ENCODE measurements around the gene TRIM26.

The TRIM26 gene

DNA sequence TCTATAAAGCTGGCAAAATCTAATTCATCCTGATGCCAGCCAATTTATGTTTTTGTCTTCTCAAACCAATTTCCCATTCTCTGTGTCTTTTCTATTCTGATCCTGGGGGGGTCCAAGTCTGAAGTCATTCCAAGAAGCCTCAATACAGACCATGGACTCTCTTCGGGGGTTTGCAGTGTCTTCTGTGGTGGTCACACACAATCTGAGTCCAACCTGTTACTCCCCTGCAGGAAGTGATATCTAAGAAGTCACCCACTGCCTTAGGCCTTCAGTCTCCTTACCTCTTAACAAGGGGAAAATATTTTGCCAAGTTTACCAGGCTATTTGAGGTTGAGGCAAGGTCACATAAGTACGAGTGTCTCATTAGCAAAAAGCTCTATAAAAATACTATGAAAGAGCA is 1.9 kb downstream of the TRIM26 start:
- DNase-seq (ENCODE audit: low read depth): no peak

DNA sequence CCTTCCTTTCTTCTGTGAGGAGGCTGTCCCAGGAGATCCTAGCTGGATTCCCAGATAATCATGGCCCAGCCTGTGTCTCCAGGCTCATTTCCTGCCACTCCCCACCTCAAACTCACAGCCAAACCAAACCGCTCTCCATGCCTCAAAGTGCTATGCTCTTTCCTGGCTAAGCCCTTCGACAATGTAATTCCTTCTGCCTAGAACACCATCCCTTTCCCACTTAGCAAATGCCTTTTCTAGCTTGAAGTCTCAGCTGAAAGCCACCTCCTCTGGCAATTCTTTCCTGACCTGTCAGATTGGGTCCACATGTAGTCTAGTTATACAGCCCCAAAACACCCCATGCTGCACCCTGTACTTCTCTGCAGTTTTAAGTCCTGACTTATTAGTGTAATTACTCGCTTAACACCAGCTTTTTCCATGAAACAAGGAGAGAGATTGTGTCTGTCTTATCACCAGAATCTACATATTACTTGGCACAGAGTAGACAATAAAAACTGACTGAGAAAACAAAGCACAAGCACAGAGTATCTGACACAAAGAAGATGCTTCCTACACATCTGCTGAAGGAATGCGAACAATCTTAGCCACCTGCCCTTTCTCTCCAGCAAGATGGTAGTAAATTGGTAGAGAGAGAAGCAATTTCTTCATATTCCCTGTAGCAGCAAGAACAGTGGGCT is 5.4 kb downstream of the TRIM26 start:
- DNase-seq (ENCODE audit: low read depth): no peak

DNA sequence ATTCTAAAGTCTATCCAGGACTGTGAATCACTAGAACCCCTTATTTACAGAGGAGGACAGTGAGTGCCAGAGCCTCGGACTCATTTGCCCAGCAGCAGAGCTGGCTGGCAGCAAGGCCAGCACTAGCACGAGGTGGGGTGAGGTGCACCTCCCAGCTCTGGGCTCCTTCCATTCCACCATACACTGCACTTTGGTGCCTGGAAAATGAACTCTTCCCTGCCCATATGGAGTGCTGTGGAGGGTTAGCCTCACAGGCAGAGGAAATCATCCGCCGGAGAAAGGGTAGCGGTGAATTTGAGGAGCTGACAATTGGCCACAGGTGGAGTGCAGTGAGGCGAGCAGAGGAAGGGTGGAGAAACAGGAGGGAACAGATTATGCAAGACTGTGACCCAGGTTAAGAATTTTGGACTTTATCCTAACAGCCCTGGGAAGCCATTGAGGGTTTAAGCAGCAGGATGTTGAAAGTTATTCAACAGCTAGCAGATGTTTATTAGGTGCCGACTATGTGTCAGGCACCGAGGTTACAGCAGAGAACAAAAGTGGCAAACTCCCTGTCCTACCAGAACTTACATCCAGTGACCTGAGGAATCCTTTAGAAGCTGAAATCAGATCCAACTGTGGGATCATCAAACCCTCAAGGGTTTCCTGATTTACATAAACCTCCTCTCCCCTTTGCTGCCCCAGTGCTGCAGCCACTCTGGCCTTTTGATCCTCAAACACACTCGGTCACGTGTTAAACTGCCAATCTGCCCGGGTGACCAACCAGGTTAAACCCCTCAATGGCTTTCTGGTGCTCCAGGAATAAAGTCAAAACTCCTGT is 6.2 kb downstream of the TRIM26 start:
- no peak for DNase-seq (ENCODE audit: low read depth)

DNA sequence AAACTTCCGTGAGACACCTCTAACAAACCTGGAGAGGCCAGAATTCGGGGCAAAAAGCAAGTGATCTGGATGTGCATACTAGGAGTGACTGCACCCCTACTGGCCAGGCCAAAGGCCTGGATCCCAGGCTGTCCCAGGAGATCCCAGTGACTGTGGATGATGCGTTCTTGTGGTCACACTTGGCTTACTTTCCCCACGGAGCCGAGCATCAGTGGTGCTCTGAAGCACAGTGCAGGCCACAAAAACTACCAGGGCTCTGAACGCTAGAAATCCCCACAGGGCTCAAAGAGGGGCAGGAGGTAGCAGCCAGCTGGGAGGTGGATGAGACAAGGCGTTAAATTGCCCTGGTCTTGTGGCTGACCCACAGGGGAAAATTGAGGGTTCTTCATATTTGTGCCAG is 7.1 kb downstream of the TRIM26 start:
- DNase-seq (ENCODE audit: low read depth): no peak

DNA sequence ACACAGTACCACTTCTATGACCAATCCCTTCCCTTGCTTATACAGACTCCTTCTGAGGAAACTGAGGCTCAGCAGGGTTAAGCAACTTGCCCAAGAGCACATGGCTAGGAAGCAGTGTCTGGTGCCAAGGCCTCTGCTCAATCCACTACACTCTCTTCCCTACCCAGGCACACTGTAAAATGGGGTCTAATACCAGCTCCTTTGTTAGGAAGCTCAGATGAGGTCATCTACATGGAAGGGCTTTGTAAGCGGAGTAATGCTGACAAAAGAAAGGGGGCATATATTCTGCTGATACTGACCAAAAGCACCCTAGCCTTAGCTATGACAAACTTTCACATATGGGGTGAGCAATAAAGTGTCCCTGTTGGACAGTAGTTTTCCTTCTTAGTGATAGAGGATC is 9.1 kb downstream of the TRIM26 start:
- no peak for DNase-seq (ENCODE audit: low read depth)

DNA sequence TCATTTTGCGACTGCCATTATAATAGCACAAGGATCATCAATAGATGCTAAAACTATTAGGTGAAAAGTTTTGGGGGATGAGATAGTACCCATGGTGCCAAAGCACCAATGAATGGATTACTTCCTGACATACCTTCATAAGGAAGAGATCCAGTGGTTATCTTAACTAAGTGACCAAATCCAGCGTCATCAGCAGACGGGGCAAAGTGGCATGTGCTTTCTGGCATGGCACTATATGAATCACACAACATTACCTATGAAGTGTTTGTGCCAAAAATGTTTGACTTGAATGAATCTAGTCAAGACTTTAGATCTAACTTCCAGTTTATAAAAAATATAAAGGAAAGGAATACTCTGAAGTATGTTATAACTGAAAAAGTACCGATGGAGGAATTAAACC is 10.8 kb downstream of the TRIM26 start:
- no peak for DNase-seq (ENCODE audit: low read depth)

DNA sequence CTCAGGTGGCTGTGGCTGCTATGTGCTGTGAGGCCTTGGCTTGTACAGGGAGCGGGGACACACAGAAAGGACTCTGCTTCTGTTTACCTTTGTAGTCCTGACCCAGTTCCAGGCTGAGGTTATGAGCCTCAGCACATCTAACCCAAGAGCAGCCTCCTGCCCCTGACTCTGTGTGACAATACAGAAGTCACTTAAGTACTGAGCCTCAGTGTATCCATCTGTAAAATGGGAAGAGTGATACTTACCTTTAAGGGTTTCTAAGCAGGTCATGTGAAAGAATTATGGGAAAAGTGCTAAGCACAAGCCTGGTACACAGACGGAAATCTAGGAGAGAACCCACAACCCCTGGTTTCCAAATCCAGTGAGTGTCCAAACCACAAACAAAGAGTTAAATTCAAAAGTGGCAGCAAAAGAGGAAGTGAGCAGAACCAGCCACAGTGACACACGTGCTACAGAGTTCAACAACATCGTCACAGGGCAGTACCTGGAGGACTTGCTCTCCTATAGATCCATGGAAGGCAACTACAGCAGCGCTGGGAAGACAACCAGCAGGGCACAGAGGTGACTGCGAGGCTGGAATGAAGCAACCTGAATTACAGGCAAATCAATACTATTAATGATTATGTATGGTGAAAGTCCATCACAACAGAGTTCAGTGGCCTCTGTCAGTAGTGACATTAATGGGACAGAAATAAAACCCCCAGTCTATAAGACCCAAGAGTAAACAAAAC is 12.5 kb downstream of the TRIM26 start:
- DNase-seq (ENCODE audit: low read depth): no peak

DNA sequence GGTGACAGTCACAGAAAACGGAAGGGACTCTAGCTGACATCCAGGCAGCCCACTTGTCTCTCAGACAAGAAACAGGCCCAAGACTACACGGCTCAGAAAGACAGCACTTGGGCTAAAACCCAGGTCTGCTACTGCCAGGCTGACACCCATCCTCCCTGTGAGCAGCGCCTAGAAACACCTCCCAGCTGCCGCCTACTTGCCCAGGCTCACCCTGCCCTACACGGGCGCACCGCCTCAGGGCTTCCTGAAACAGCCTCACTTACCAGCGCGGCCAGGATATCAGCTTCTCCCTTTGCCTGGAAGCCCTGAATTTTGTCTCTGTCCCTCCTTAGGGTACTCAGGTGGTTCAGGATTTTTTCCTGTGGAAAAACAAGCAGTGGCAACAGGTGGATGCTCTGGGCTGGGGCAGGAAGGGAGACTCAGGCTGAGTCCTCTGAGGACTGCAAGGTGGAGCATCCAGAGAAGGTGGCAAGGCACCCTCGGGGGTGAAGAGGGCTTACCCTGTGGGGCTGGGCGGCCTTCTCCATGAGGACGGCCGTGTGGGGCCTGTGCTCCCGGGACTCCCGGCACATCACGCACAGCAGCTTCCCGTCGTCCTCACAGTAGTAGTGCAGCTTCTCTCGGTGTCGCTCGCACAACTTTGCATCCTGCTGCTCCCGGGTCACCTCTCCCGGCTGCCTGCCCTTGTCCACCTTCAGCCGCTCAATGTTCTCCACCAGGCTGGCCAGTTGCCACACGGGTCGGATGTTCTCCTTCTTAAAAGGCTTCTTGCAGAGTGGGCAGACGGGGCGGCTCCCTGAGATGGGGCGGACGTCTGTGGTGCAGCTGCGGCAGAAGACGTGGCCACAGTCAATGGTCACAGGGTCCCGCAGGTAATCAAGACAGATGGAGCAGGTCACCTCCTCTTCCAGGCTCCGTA is 14.8 kb downstream of the TRIM26 start:
- no peak for DNase-seq (ENCODE audit: low read depth)

DNA sequence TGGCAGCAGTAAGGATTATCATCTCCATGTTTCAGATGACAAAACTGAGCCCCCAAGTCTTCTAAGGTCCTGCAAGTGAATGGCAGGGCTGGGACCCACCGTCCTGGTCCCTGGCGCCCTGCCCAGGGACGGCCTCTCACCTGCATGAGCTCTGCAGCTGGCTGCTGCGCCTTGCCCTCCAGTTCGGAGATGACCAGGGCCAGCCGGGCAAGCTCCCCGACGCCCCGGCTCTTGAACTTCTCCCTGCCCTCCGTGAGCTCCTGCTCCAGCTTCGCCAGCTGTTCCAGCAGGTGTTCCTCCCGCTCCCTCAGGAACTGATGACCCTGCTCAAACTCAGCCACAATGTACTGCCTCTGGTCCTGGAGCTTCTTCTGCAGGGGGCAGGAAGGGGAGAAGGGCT is 16.8 kb downstream of the TRIM26 start:
- no peak for DNase-seq (ENCODE audit: low read depth)

DNA sequence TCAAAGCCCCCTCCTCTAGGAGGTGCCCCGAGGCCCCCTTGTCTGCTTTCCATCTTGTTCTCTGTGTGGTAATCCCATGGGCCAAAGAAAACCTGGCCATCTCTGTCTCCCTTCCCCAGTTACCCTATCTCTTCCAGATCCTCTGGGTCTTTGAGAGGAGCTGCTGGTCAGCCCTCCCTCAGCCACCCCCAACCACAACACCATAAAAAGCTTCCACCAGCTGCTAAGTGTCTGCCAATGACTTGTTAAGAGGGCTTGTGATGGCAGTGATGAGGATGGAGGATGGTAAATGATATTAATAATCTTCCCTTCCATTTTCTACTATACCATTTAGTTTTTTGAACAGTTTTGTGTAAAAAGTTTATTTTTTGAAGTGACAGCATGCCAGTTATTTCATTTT is 17.3 kb downstream of the TRIM26 start:
- DNase-seq (ENCODE audit: low read depth): no peak

DNA sequence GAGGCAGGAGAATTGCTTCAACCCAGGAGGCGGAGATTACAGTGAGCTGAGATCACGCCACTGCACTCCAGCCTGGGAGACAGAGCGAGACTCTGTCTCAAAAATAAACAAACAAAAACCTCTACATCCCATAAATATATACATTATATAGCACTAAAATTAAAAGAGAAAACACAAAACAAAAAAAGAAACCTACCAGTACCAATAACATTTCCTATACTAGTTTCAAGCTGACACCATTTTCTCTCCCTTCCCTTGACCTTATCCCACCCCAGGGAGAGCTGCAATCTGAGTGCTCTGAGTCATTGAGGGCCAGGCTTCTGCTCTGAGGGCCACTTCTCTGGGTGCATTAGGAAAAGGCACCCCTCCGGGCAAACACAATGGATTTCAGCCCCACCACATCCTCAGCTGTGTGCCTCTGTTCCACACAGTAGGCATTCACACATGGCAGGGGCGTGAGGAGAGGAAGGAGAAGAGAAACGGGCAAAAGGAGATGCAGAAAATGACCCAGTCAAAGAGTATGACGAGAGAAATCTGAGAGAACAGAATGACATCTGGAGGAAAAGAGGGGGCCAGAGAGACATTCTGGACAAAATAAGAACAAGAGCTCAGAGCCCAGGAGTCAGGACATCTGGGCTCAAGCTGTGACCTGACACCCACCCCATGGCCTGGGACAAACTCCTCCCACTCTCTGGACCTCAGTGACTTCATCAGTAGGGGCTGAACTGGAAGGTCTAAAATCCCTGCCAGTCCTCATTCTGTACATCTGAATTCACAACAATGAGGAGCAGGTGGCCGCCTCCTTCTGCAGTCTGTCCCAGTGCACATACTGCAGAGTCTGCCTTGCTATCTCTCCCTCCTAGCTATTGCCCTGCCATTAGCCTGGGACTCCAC is 18.2 kb downstream of the TRIM26 start:
- DNase-seq (ENCODE audit: low read depth): no peak

DNA sequence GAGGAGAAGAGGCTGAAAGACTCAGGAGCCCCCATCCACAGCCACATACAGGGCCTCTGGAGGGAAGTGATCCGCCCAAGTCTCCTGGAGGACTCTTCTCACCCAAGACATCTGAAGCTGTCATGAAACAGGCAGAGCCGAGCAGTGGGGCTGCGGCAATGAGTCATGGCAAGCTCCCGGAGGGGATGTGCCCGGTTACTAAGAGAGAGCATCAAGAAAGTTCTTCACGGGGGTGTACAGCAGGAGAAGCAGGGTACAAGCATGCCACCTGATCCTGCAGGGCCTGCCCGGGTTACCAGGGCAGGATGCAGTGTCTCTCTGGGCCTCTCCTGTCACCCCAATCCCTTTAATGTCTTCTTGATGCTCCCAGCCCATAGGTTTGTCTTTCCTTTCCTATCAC is 21.1 kb downstream of the TRIM26 start:
- no peak for DNase-seq (ENCODE audit: low read depth)

DNA sequence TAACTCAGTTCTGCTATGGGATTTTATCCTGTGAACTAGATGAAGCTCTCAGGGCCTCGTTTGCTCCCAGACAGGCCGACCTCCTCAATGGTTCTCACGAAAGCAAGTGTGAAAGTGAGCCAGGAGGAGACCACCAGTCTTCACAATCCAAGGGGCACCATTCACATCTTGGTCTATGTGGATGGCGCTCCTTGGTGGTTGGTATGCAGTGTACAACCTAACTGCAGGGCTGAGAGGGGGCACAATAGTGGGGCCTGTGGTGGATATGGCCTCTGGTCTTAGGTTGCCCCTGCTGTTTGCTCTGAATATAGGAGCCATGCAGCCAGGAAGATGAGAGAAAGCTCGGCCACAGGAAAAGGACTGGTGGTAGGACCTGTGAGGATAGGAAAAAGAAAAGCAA is 24.7 kb downstream of the TRIM26 start:
- DNase-seq (ENCODE audit: low read depth): no peak

DNA sequence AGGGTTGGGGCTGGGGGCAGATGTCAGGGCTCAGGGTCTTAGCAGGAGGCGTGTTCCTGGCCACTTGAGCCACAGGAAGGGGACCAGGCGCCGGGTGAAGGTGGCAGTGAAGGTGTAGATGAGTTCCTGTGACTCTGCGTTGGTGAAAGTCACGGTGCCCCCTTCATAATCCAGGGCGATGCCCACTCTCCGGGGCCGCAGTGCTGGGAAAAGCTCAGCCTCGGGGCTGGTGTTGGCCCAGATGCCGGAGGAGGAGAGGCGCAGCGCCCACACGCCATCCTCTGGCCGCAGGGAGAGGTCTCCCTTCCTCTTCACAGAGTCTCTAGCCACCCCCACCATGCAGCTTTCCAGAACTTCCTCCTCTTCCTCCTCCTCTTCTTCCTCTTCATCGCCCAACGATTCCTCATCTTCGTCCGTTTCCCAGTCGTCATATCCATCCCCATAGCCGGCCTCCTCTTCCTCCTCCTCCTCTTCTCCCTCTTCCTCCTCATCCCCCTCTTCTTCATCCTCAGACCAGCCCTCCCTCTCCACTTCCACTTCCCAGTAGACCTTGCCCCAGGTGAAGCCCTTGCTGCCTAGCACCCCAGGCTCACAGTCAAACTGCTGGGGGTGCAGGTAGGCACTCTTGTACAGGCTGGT is 27.2 kb downstream of the TRIM26 start:
- DNase-seq (ENCODE audit: low read depth): no peak

DNA sequence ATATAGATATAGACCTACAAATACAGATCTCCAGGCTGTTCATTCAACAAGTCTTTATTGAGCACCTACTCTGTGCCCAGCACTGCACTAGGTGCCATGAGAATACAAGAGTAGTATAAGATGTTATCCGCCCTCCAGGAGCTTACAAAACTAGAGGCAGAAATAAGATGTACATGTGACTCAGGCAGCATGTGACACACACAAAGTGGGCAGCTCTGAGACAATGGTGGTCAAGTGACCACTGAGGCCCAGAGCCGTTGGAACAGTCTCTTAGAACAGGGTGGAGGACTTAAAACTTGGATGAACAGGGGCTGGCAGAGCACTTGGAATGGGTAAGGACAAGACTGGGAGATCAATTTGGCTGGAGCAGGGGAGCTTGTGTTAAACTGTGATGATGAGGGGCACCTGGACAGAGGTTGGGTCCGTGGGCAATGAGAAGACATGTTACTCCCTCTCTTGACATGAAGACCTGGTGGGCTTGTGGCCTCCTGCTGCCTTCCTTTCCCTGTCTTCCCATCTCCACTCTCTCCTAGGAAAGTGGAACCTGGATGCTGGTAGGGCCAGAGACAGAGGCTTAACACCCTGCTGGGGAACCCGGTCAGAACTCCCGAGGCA is 28.7 kb downstream of the TRIM26 start:
- DNase-seq (ENCODE audit: low read depth): no peak

DNA sequence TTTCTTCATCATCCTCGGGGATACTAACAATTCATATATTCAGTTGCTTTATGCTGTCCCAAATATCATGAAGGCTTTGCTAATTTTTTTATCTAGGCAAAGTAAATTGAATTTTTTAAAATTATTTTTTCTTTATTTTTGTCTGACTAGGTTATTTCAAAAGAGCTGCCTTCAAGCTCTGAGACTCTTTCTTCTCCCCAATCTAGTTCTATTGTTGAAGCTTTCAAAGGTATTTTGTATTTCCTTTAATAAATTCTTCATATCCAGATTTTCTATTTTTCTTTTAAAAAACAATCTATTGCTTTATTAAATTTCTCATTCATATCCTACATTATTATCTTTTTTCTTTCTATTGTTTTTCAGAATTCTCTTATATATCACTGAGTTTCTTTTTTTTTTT is 33.1 kb downstream of the TRIM26 start:
- no peak for DNase-seq (ENCODE audit: low read depth)

DNA sequence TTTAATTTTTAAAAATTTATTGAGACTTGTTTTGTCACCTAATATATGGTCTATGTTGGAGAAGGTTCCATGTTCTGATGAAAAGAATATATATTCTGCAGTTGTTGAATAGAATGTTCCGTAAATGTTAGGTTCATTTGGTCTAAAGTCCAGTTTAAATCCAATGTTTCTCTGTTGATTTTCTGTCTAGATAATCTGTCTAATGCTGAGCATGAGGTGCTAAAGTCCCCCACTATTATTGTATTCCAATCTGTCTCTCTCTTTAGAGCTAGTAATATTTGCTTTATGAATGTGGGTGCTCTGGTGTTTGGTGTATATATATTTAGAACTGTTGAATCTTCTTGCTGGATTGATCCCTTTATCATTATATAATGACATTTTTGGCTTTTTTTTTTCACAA is 34.4 kb downstream of the TRIM26 start:
- DNase-seq (ENCODE audit: low read depth): no peak

DNA sequence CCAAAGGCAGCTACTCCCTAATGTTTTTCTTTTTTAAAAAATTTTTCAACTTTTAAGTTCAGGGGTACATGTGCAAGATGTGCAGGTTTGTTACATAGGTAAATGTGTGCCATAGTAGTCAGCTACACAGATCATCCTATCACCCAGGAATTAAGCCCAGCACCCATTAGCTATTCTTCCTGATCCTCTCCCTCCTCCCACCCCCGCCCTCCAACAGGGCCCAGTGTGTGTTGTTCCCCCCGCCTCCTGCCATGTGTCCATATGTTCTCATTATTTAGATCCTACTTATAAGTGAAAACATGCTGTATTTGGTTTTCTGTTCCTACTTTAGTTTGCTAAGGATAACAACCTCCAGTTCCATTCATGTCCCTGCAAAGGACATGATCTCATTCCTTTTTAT is 37.4 kb downstream of the TRIM26 start:
- DNase-seq (ENCODE audit: low read depth): no peak

DNA sequence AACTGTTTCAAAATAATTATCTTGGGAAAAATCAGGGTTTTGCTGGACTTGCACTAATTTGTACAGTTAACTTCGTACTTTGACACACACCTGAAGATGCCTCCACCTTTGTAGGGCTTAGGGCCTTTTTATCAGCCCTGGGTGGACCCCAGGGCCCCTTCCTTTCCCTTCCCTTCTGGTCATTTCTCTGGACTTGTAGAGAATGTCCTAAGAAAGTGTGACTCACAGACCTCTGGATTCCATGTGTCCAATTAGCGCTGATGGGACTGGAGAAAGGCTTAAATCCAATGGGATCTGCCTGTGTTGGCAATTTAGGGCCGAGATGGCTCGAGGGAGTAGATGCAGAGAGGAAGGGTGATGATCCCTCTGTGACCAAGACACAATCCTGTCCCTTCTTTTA is 40.5 kb downstream of the TRIM26 start:
- DNase-seq (ENCODE audit: low read depth): no peak
